ENCODE measurements around the gene SNRNP40. TPM values are rescaled to one million over a fixed set of nuclear protein-coding genes. Genes with fewer than 3 reads are reported as not detected.

SNRNP40 gene
- total RNA-seq, 1 donor from 2014 or later = 19.2 TPM

DNA sequence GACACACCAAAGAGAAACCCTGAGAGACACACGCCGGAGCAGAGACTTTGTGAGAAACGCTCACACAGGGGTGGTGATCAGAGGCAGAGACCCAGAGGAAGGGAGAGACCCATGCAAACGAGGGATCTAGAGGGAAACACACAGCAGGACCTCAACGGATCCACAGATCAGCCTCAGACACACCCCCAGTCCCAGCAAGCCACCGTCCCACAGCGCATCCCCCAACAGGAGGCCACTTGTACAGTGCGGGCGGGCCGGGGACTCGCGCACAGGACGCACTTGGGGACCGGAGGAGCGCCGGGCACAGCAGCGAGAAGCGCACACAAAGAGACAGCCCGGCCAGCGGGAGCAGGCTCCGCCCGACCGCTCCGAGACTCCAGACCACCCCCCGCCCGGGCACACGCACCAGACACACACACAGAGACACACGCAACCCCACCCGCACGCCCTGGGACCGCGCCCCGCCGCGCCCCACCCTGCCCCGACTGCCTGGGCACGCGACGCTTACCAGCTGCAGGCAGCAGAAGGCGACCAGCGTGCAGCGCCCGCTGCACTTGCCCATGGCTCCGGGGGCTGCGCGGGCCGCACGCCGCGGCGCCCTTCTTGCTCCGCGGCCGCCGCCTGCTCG is 57.5 kb downstream of the SNRNP40 start:
- DNase-seq (no peak), ATAC-seq (peak; percentile 45)
- intact Hi-C loops (cut with micrococcal nuclease) = no loop called here

DNA sequence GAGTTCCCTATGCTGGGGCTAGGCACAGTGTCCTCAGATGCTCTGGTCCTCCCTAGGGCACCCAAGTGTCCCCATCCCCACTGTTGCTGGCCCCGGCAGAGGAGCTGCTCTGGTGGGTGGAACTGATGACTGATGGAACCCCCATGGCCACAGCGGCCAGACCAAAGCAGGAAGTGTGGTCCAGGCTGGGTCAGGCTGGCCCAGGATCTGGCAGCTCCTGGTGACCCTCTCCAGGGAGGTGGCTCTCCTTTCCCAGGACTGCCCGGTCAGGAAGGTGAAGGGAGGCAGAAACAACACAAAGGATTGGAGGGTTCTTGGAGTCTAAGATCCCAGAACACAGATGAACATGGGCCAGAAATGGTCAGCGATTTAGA is 58.0 kb downstream of the SNRNP40 start:
- intact Hi-C loops (cut with micrococcal nuclease) = no loop called here
- DNase-seq = no peak

DNA sequence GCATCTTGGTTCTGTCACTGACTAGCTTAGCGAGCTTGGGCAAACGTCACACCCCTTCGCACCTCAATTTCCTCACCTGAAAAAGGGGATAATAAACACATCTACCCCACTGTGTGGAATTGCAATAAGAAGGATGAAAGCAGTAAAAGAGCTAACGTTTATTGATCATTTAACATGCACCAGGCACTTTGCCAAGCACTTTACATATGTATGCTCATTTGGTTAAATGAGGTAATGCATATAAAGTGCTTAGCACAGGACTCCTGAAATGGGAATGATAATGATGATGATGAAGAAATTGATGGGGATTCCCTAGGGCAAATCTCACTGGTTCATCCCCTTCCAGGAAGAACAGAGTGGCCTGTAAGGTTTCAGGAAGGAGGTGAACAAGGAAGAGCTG is 61.7 kb downstream of the SNRNP40 start:
- no peak for ATAC-seq
- intact Hi-C loops (cut with micrococcal nuclease) = no loop called here
- no peak for DNase-seq

More for the DNA sequence above, 58.0 kb downstream of the SNRNP40 start:
- no peak for ATAC-seq

DNA sequence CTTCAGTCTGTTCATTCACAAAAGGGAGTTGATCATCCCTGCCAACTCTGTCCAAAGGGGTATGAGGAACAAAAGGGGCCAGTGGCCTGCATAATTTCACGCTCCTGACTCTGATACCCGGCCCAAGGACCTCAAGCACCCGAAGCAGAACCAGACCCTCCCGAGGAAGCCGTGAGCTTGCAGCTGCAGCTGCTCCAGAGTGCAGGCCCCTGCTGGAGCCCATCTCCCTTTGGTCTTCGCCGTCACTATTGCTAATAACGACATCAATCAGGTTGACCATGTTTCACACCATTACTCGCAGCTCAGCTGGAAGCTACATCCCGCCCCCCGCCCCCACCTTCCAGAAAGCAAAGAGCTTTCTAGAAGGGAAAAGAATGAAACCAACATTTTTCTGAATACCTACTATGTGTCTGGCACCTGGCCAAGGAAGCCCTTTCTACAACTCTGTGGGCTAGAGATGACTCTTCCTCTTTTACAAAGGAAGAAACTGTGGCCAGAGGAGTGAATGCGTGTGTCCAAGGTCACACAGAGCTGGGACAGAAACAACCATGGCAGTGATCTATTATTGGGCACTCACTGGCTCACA is 62.4 kb downstream of the SNRNP40 start:
- no peak for DNase-seq
- ATAC-seq = no peak
- intact Hi-C loops (cut with micrococcal nuclease) = no loop called here

DNA sequence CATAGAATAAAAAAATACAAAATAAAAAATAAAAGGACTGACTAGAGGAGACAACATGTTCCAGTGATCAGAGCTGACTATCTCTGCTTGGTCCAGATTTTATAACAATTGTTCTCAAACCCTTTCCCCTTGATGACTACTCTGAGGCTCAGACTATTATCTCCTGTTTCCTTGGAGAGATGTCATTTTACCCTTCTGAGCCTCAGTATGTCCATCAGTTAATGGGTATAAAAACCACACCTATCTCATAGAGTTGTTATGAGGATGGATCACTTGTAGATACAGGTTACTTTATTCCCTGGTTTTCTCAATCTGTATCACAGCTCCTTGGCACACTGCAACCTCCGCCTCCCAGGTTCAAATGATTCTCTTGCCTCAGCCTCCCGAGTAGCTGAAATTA is 63.9 kb downstream of the SNRNP40 start:
- no peak for ATAC-seq
- intact Hi-C loops (cut with micrococcal nuclease) = no loop called here
- DNase-seq = no peak

DNA sequence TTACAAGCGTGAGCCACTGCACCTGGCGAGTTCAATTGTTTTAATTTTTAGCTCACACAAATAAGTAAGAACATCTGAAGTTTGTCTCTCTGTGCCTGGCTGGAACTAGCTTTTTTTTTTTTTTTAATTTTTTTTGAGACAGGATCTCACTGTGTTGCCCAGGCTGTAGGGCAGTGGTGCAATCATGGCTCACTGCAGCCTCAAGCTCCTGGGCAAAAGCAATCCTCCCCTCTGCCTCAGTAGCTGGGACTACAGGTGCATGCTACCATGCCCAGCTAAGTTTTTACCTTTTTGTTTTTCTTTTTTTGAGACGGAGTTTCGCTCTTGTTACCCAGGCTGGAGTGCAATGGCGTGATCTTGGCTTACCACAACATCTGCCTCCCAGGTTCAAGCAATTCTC is 64.8 kb downstream of the SNRNP40 start:
- ATAC-seq = no peak
- no peak for DNase-seq
- intact Hi-C loops (cut with micrococcal nuclease) = no loop called here

DNA sequence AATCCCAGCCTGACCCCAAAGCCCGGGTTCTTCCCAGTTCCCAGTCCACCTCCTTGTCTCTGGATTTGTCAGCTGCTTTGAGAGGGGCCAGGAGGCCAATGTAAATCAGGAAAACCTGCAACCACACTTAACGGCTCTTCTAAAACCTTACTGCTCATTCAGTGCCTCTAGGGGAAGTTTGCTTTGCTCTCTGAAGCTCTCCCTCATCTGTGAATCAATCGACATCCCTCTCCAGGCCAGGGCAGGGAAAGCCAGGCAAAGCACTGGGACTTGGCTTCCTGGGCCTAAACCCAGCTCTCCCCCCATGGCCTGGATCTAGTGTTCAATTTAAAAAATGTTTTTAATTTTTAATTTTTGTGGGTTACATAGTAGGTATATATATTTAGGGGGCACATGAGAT is 66.2 kb downstream of the SNRNP40 start:
- no peak for ATAC-seq
- intact Hi-C loops (cut with micrococcal nuclease) = no loop called here

DNA sequence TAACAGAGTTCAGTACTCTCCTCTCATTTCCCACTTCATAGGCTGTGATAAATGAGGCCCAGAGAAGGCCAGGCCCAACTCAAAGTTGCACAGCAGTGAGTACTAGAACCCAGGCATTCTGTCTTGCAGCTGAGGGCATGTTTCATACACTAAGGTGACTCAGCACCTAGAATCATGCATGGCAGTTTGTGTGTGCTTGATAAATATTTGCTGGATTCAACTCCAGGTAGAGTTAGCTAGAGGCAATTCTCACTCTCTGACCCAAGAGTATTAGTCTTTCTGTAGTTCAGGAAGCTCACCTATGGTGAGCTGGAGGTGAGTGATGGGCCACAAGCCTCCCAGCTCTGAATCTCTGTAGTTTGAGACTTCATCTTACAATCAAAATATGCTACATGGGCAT is 67.6 kb downstream of the SNRNP40 start:
- intact Hi-C loops (cut with micrococcal nuclease) = no loop called here
- no peak for DNase-seq
- no peak for ATAC-seq

More for the DNA sequence above, 66.2 kb downstream of the SNRNP40 start:
- no peak for DNase-seq

DNA sequence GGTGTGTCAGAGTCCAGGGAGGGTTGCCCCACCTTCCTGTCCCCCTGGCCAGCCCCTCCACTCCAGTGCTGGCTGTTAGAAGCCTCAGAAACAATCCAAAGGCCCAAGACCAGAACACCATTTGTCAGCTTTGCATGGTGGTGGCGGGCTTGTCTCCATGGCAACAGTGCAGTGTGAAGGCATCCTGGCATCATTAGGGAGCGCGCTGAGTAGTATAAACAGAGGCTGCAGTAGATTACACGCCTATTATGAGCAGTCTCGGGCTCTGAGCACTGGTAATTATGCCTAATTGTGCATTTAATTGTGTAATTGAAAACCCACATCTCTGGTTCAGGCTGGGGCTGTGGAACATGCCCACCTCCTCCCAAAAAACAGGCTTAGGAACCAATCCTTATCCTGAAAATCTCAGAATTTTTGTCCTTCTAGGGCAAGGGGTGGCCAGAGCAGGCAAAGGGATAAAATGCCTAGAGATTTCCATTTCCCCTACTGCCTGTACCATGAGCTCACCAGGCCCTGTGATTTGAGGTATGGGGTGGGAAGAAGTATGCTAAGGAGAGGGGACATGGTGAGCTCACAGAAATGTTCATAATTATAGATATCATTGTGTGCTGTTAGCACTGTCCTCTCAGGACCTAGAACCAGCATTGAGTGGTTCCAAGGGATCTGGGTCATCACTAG is 68.6 kb downstream of the SNRNP40 start:
- intact Hi-C loops (cut with micrococcal nuclease) = no loop called here
- DNase-seq (no peak), ATAC-seq (no peak)

DNA sequence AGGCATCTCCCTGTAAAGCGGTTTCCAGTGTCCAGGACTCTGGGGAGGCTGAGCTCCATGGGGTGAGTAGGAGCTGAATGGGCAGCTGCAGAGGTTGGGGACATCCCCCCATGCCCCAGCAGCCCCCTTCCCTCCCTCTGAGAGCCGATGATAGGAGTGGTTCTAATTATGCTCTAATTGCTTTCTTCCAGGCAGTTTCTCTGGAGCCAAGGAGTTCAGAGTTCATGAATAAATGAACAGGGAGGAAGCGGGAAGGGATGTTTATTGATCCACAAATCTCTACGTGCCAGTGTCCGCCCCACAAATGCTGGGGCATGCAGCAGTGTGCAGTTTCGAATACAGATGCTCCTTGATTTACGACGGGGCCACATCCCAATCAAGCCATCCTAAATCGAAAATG is 72.5 kb downstream of the SNRNP40 start:
- DNase-seq (no peak), ATAC-seq (no peak)
- intact Hi-C loops (cut with micrococcal nuclease) = no loop called here

DNA sequence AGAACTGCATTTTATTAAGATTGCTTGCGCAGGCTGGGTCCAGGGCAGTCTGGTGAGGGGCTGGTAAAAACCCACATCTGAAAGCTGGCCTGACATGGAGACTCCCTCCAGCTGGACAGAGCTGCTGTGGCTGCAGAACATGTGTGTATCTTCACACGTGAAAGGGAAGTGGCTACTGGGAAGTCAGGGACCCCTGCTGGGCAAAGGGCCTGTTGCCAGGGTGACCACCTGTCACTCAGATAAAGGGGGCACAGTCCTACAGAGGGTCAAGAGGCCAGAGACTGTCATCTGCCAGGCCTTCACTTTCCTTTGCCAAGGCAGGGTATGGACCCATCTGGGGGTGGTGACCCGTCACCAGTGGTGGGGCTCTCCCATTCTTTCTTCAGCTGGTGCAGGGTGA is 74.4 kb downstream of the SNRNP40 start:
- intact Hi-C loops (cut with micrococcal nuclease) = no loop called here
- ATAC-seq (no peak), DNase-seq (no peak)

DNA sequence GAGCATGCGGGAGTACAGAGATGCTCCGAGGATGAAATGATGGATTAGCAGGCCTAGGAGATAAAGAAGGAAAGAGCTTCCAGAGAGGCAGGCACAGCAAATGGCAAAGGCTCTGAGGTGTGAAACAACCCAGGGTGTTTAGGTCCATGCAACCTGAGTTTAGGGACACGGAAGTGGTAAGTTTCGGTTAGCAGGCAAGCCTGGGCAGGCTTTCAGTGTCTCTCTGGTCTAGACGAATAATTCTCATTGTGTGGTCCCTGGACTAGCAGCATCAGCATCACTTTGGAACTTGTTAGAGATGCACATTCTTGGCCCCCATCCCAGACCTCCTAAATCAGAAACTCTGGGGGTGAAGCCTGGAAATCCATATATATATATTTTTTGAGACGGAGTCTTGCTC is 75.5 kb downstream of the SNRNP40 start:
- ATAC-seq = no peak
- intact Hi-C loops (cut with micrococcal nuclease) = no loop called here
- no peak for DNase-seq

DNA sequence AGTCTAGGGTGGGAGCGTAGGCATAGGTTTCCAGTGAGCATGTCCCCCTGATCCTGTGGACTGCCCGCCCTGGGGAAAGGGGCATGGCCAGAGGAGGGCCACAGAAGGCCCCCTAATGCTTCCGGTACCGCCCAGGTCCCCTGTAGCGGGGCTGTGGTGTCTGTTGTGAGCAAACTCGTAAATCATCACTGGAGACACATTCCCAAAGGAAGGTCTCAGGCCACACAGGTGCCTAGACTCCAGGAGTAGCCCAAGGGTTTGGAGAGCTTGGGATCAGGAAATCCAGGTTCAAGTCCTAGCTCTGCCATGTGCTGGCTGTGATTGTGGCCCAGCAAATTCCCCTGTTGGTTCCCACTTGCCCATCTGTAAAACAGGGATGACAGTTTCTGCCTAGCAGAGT is 77.1 kb downstream of the SNRNP40 start:
- ATAC-seq (no peak), DNase-seq (no peak)
- intact Hi-C loops (cut with micrococcal nuclease) = no loop called here

DNA sequence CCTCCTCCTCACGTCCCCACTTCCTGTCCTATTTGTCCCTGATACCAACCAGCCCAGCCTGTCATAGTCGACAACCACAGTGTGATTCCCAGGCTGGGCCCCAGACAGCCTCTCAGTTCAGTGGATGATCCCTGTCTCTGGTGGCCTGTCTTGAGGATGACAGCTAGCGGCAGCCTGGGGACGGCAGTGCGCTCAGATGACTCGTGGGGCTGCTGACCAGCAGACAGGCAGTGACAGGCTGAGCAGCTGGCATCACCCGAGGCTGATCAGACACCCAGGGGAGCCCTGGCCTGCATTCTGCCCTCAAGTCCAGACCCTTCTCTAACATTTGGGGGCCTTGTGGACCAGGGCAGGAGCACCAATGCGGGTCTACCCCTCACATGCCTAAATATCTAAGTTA is 77.9 kb downstream of the SNRNP40 start:
- DNase-seq (no peak), ATAC-seq (no peak)
- intact Hi-C loops (cut with micrococcal nuclease) = no loop called here

DNA sequence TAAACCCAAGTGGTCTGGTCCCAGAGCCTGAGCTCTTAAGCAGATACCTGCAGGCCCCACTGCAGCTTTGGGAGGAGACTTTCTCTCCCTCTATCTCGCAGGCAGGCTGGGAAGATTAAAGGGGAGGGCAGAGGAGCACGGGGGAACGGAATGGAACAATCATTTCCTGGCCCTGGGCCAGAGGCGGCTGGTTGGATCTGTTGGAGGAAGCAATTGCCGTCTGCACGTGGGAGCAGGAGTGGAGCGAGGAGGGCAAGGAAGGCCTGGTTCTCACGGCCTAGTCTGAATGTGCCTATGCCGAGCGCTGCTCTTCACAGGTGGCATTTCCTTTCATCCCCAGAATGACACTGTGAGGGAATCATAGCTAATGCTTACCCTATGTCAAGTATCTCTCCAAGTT is 80.6 kb downstream of the SNRNP40 start:
- peak; percentile 95 for ATAC-seq
- intact Hi-C loops (cut with micrococcal nuclease) = no loop called here
- DNase-seq = peak; percentile 83

DNA sequence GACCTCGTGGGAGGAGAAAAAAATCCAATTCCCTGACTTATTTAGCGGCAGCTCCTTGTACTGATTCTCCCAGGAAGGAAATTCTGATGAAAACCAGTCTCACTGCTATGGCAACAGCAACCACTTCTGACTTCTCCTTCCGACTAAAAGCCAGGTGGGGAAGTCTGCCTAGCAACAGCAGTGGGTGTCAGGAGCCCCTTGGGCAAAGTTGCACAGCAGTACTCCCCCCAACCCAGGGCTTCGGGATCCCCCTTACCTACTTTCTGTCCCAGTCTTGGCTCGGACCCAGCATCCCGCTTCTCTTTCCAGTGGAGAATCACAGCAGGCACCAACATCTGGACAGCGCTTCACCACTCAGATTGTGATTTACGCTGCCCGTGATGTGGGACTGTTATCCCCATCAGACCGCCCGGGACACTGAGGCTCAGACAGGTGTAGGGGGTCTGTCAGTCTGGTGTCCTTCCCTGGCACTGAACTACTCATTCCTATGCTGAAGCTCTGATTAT is 81.5 kb downstream of the SNRNP40 start:
- DNase-seq = no peak
- intact Hi-C loops (cut with micrococcal nuclease) = no loop called here
- no peak for ATAC-seq

DNA sequence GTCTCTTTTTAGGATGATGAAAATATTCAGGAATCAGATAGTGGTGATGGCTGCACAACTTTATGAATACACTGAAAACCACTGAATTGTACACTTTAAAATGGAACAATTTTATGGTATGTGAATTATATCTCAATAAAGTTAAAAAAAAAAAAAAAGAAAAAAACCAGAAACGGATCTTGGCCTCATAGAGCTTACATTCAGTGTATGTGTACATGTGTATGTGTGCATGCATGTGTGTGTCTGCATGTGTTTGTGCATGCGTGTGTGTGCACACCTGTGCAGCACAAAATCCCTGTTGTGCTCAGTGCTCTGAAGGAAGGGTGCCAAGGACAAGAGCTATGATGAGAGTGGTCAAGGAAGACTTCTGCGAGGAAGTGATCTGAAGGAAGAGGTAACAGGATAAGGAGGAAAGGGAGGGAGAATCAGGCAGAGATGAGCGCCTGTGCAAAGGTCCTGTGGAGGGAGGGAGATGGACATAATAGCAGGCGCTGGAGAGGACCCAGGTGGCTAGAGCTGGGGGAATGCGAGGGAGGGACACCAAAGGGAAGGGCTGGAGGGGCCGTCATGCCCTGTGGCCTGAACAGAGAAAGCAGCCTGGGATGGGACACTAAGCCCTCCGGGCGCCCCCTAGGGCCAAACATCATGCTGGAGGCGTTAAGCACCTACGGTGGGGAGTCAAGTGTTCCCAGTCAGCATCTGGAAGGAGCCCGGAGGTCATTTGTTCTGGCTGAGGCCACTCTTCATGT is 82.1 kb downstream of the SNRNP40 start:
- intact Hi-C loops (cut with micrococcal nuclease) = no loop called here
- ATAC-seq (no peak), DNase-seq (no peak)
